CD4-positive, alpha-beta memory T cell (primary cell): ENCODE data around the gene CPSF7. TPM values are rescaled to one million over a fixed set of nuclear protein-coding genes. Genes with fewer than 3 reads are reported as not detected.
"Not testable (repeated sequence)": the region's sequence is repeated elsewhere in the genome, so short reads cannot be mapped to it uniquely, and the experiment has no call there.

Source experiments
- CTCF ChIA-PET: fragments of 350-600 bp; sonication (Branson Sonifier 250); formaldehyde crosslinking; loops from one replicate; lab custom pipeline; 2021; ENCODE audit warnings: inconsistent platforms; ENCODE audit not compliant: partially characterized antibody; lab: Charles Lee
- POLR2A ChIA-PET: fragments of 350-600 bp; sonication (Branson Sonifier 250); formaldehyde crosslinking; loops from one replicate; lab custom pipeline; 2021; ENCODE audit not compliant: partially characterized antibody; lab: Charles Lee
- DNase-seq, 5 donors: peaks; one replicate each; pipeline versions ENCODE4 v3.0.0 to v3.0.0-alpha.2; 2020 to 2022; ENCODE audit warnings: mixed read lengths in 1 of 5
- H3K27ac ChIP-seq: one replicate; pipeline ENCODE4 v1.7.0; 2013; ENCODE audit warnings: low read depth, low read length
- H3K27me3 ChIP-seq: 2 replicates; pipeline ENCODE4 v1.7.0; 2013; ENCODE audit warnings: mild to moderate bottlenecking, low read length, moderate library complexity; ENCODE audit not compliant: insufficient read depth
- H3K36me3 ChIP-seq: 2 replicates; pipeline ENCODE4 v1.7.0; 2013; ENCODE audit warnings: mild to moderate bottlenecking, low read length, moderate library complexity; ENCODE audit not compliant: insufficient read depth
- H3K4me1 ChIP-seq: 2 replicates; pipeline ENCODE4 v1.7.0; 2013; ENCODE audit warnings: mild to moderate bottlenecking, low read length, moderate library complexity; ENCODE audit not compliant: insufficient read depth
- H3K4me3 ChIP-seq, 2 donors: one replicate each; pipeline ENCODE4 v1.7.0; 2013; ENCODE audit warnings: low read length in 2 of 2, mild to moderate bottlenecking in 1 of 2
- H3K9me3 ChIP-seq, 2 donors: one replicate each; pipeline ENCODE4 v1.7.0; 2013; ENCODE audit warnings: low read length in 2 of 2, control low read depth in 1 of 2; ENCODE audit not compliant: control insufficient read depth in 1 of 2
- H3K27ac Mint-ChIP-seq, 7 donors: one replicate each; pipeline ENCODE4 v1.8.0; 2020 to 2021; ENCODE audit warnings: mixed read lengths in 7 of 7, mild to moderate bottlenecking in 6 of 7, inconsistent platforms in 3 of 7, moderate library complexity in 3 of 7
- H3K27me3 Mint-ChIP-seq, 2 donors: one replicate each; pipeline ENCODE4 v1.8.0; 2020 to 2021; ENCODE audit warnings: mixed read lengths in 2 of 2
- H3K36me3 Mint-ChIP-seq, 2 donors: one replicate each; pipeline ENCODE4 v1.8.0; 2020 to 2021; ENCODE audit warnings: mixed read lengths in 2 of 2, inconsistent platforms in 1 of 2, mild to moderate bottlenecking in 1 of 2
- H3K4me1 Mint-ChIP-seq, 4 donors: one replicate each; pipeline ENCODE4 v1.8.0; 2020 to 2021; ENCODE audit warnings: mixed read lengths in 4 of 4, mild to moderate bottlenecking in 1 of 4
- H3K4me3 Mint-ChIP-seq, 8 donors: one replicate each; pipeline ENCODE4 v1.8.0; 2020 to 2021; ENCODE audit warnings: mixed read lengths in 8 of 8, mild to moderate bottlenecking in 7 of 8, moderate library complexity in 6 of 8, inconsistent platforms in 3 of 8
- H3K9me3 Mint-ChIP-seq, 8 donors: one replicate each; pipeline ENCODE4 v1.8.0; 2020 to 2021; ENCODE audit warnings: mixed read lengths in 8 of 8, mild to moderate bottlenecking in 5 of 8, inconsistent platforms in 3 of 8, moderate library complexity in 1 of 8
- intact Hi-C: fragments of 100-400 bp; cut with micrococcal nuclease; formaldehyde crosslinking; loops from one replicate; pipeline ENCODE4 v1.15.1; 2023
- polyA plus RNA-seq, 2 donors: library from polyadenylated mRNA; unstranded; fragments of 300-500 nt; fragmentation: Illumina TruSeq; gene quantifications; one replicate each; pipeline ENCODE4 v1.2.3, GENCODE V29; 2021
- total RNA-seq, 2 experiments: library from RNA; stranded (reverse); gene quantifications; one replicate each; pipeline ENCODE4 v1.2.3, GENCODE V29; 2021

Gene CPSF7
- total and polyA plus RNA-seq, 4 experiments from 2014 or later = 19.9 to 149 (median 89.4) TPM

- H3K9me3 Mint-ChIP-seq = peaks cover 0 to 1% (median 0%) of the 10 kb centered on the region in 8 donors
- POLR2A ChIA-PET = no interaction called here
- no peak overlapping the region for H3K4me3 Mint-ChIP-seq
- H3K36me3 Mint-ChIP-seq = peaks cover 55 to 67% of the 10 kb centered on the region in 2 donors
- Histone ChIP-seq H3K27me3 (no peaks in the 10 kb centered on the region), H3K36me3 (peaks cover 59% of the 10 kb centered on the region), H3K4me1 (no peaks in the 10 kb centered on the region), H3K27ac (no peak overlapping the region), H3K9me3 (no peaks in the 10 kb centered on the region), H3K4me3 (no peak overlapping the region)
- CTCF ChIA-PET = interaction anchor here (1.2 kb wide), 1 partner anchor 14 kb away, joined by 3 read pairs; no protein-coding TSS in a partner anchor
- H3K27ac Mint-ChIP-seq = peak overlapping the region in 1 of 7 donors; percentile 0
- H3K4me1 Mint-ChIP-seq = peaks cover 11 to 17% (median 14%) of the 10 kb centered on the region in 4 donors
- DNase-seq = no peak
- intact Hi-C loops = no loop called here
- no peaks in the 10 kb centered on the region for H3K27me3 Mint-ChIP-seq
Observed at GRCh38 chr11:61442616-61443015, 12.8 kb upstream of the CPSF7 start.

DNA sequence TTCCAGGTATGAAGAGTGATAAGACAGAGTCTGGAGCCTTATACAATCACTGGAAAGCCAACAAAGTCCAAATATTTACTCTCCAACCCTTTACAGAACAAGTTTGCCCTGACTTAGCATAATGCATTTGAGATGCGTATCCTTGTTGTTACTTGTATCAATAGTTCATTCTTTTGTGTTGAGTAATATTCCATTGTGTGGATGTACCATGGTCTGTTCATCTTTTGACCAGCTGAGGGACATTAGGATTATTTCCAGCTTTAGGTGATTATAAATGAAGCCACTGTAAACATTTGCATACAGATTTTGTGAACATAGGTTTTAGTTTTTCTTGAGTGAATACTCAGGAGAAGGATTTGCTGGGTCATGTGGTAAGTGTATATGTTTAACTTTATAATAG, 9.8 kb upstream of the CPSF7 start:
- Mint-ChIP-seq H3K9me3 (peaks cover 0 to 1% (median 0%) of the 10 kb centered on the region in 8 donors), H3K27me3 (no peaks in the 10 kb centered on the region), H3K27ac (no peak overlapping the region), H3K4me1 (peaks cover 23 to 29% (median 24%) of the 10 kb centered on the region in 4 donors), H3K4me3 (no peak overlapping the region), H3K36me3 (peaks cover 48 to 58% of the 10 kb centered on the region in 2 donors)
- CTCF ChIA-PET = interaction anchor here (0.9 to 1.1 kb wide), 3 partner anchors 10 to 104 kb away, joined by 3 to 4 read pairs (median 3); partner anchors contain the start of genes CPSF7 and SDHAF2
- intact Hi-C loops = no loop called here
- Histone ChIP-seq H3K4me1 (peaks cover 19% of the 10 kb centered on the region), H3K27me3 (no peaks in the 10 kb centered on the region), H3K27ac (no peak overlapping the region), H3K4me3 (no peak overlapping the region), H3K36me3 (peaks cover 47% of the 10 kb centered on the region), H3K9me3 (no peaks in the 10 kb centered on the region)
- POLR2A ChIA-PET = interaction anchor here (1.0 kb wide), 1 partner anchor 11 kb away, joined by 4 read pairs; no protein-coding TSS in a partner anchor
- no peak for DNase-seq

DNA sequence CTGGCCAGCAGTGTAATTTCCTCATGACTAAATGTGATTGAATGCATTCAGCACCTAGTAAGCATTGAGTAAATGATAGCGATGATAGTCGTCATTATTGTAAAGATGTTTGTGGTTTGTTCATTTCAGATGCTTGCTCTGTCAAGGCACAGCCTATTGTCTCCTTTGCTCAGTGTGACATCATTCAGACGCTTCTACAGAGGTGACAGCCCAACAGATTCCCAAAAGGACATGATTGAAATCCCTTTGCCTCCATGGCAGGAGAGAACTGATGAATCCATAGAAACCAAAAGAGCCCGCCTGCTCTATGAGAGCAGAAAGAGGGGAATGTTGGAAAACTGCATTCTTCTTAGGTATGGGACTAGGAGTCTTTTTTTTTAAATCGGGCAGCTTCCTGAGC, 7.7 kb upstream of the CPSF7 start:
- no peaks in the 10 kb centered on the region for H3K27me3 Mint-ChIP-seq
- peak overlapping the region in 1 of 7 donors; percentile 12 for H3K27ac Mint-ChIP-seq
- H3K9me3 ChIP-seq = no peaks in the 10 kb centered on the region
- no peak overlapping the region for H3K27ac ChIP-seq
- peaks cover 37% of the 10 kb centered on the region for H3K36me3 ChIP-seq
- intact Hi-C loops = no loop called here
- no peak overlapping the region for H3K4me3 Mint-ChIP-seq
- DNase-seq = no peak
- H3K36me3 Mint-ChIP-seq = peaks cover 39 to 58% of the 10 kb centered on the region in 2 donors
- H3K27me3 ChIP-seq = no peaks in the 10 kb centered on the region
- ChIA-PET POLR2A (no interaction called here), CTCF (interaction anchor here (4.2 kb wide), 1 partner anchor 10 kb away, joined by 57 read pairs; no protein-coding TSS in a partner anchor)
- H3K4me3 ChIP-seq = no peak overlapping the region
- H3K4me1 Mint-ChIP-seq = peaks cover 22 to 41% (median 32%) of the 10 kb centered on the region in 4 donors
- H3K9me3 Mint-ChIP-seq = peaks cover 0 to under 1% (median 0%) of the 10 kb centered on the region in 8 donors
- peaks cover 34% of the 10 kb centered on the region for H3K4me1 ChIP-seq

DNA sequence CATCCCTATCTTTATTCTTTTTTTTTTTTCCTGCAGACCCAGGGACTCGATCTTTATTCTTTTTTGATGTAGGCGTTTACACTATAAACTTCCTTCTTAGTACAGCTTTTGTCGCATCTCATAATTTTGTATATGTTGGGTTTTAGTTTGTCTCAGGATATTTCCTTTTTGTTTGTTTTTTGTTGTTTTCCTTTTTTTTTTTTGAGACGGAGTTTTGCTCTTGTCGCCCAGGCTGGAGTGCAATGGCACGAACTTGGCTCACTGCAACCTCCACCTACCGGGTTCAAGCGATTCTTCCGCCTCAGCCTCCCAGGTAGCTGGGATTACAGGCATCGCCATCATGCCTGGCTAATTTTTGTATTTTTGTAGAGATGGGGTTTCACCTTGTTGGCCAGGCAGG, 1.1 kb upstream of the CPSF7 start:
- H3K27ac Mint-ChIP-seq = peak overlapping the region; percentile 99 to 100 (median 100)
- ChIA-PET CTCF (interaction anchor here (2.1 to 2.5 kb wide), 3 partner anchors 15 to 95 kb away, joined by 10 to 14 read pairs (median 11); no protein-coding TSS in a partner anchor), POLR2A (interaction anchor here (1.2 to 3.5 kb wide), 6 partner anchors 30 to 517 kb away, joined by 3 to 42 read pairs (median 10); partner anchors contain the start of genes DDB1, TKFC, TMEM109 and TMEM216)
- Histone ChIP-seq H3K4me3 (peak overlapping the region; percentile 89 to 94), H3K4me1 (peaks cover 75% of the 10 kb centered on the region), H3K36me3 (peaks cover 28% of the 10 kb centered on the region), H3K27ac (peak overlapping the region; percentile 99)
- H3K36me3 Mint-ChIP-seq = peaks cover 21 to 51% of the 10 kb centered on the region in 2 donors
- not testable (repeated sequence) for H3K9me3 Mint-ChIP-seq, H3K27me3 ChIP-seq, DNase-seq, H3K27me3 Mint-ChIP-seq, H3K9me3 ChIP-seq
- H3K4me1 Mint-ChIP-seq = peaks cover 30 to 82% (median 62%) of the 10 kb centered on the region in 4 donors
- intact Hi-C loops = loop anchor here (1.0 to 2.0 kb wide), 2 partner anchors 68 to 98 kb away; partner anchors contain the start of genes DDB1, TKFC and TMEM138
- H3K4me3 Mint-ChIP-seq = peak overlapping the region; percentile 94 to 99 (median 98)

- Mint-ChIP-seq H3K9me3 (no peaks in the 10 kb centered on the region), H3K27ac (peak overlapping the region; percentile 99 to 100 (median 100)), H3K4me3 (peak overlapping the region; percentile 94 to 99 (median 98)), H3K27me3 (no peaks in the 10 kb centered on the region), H3K36me3 (peaks cover 25 to 57% of the 10 kb centered on the region in 2 donors), H3K4me1 (peaks cover 28 to 83% (median 63%) of the 10 kb centered on the region in 4 donors)
- H3K27ac ChIP-seq = peak overlapping the region; percentile 99
- peaks cover 42% of the 10 kb centered on the region for H3K36me3 ChIP-seq
- ChIA-PET CTCF (interaction anchor here (1.5 to 2.5 kb wide), 6 partner anchors 10 to 93 kb away, joined by 3 to 14 read pairs (median 8); no protein-coding TSS in a partner anchor), POLR2A (interaction anchor here (0.6 to 3.5 kb wide), 21 partner anchors 10 to 516 kb away, joined by 3 to 42 read pairs (median 4); partner anchors contain the start of genes CYB561A3, DDB1, TKFC and TMEM109)
- no peaks in the 10 kb centered on the region for H3K9me3 ChIP-seq
- H3K27me3 ChIP-seq = no peaks in the 10 kb centered on the region
- H3K4me1 ChIP-seq = peaks cover 81% of the 10 kb centered on the region
- peak overlapping the region; percentile 84 to 89 for H3K4me3 ChIP-seq
- intact Hi-C loops = loop anchor here (2.0 kb wide), 1 partner anchor 37 kb away; the partner anchor contains the start of gene TMEM216
- peak in 2 of 5 donors; percentile 73 to 74 for DNase-seq
Observed at GRCh38 chr11:61429346-61429690, 457 bp downstream of the CPSF7 start.

DNA sequence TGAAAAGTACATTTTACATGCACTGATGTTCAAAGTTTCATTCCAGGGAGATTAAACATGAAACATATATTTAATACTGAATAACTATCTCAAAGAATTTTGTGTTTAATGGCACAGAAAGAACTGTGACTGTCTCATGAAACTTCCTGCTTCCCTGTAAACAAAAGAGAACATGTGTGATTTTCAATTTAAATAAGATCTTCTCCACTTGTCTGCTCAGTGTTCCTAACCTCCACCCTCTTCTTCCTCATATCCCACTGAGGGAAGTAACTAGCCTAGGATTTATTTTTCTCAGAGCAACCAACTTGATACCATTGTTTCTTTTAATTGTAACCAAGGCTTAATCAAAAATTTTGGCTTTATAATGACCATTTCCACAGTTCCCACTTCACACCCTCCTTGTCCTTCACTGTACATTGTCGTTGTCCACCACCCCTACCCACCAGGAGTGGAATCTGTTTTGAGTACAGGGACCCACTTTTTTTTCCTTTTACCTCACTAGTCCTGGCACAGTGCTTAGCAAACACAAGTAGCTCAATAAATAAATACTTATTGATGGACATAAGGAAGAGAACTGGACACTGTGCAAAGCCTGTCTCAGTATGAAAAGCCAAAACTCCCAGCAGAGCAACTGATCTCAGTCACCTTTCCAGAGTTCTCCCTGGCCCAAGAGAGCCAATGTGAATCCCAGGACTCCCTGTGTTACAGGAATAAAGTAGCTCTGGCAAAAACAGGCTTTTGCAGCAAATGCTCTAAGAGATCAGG, 4.2 kb downstream of the CPSF7 start:
- peaks cover 65% of the 10 kb centered on the region for H3K36me3 ChIP-seq
- H3K9me3 ChIP-seq = no peaks in the 10 kb centered on the region
- intact Hi-C loops = no loop called here
- ChIA-PET CTCF (interaction anchor here (1.3 to 2.4 kb wide), 5 partner anchors 10 to 89 kb away, joined by 3 to 14 read pairs (median 3); no protein-coding TSS in a partner anchor), POLR2A (interaction anchor here (1.0 to 1.1 kb wide), 2 partner anchors 33 to 63 kb away, joined by 4 read pairs; partner anchors contain the start of genes CYB561A3, TMEM138 and TMEM216)
- Mint-ChIP-seq H3K9me3 (no peaks in the 10 kb centered on the region), H3K36me3 (peaks cover 44 to 78% of the 10 kb centered on the region in 2 donors), H3K27me3 (no peaks in the 10 kb centered on the region), H3K4me3 (peak overlapping the region in 2 of 8 donors; percentile 24 to 25), H3K27ac (peak overlapping the region; percentile 45 to 93 (median 61)), H3K4me1 (peaks cover 29 to 70% (median 54%) of the 10 kb centered on the region in 4 donors)
- no peaks in the 10 kb centered on the region for H3K27me3 ChIP-seq
- H3K4me1 ChIP-seq = peaks cover 69% of the 10 kb centered on the region
- H3K4me3 ChIP-seq = no peak overlapping the region
- no peak overlapping the region for H3K27ac ChIP-seq
- DNase-seq = no peak
